MM.1S (cell line): Measurements from ENCODE around the gene SNX18.

Experiments used
- EZH2phosphoT487 ChIP-seq: fragments of 300-600 bp; sonication (generic); IDR thresholded peaks from 2 replicates; pipeline ENCODE4 v1.6.1; 2018; ENCODE audit warnings: antibody characterized with exemption, low read length
- TF ChIP-seq, protein P1 (sequence below): fragments of 300-600 bp; sonication (generic); IDR thresholded peaks from 2 replicates; pipeline ENCODE4 v1.5.1; 2016; ENCODE audit warnings: antibody characterized with exemption, low read length, mixed read lengths

DNA sequence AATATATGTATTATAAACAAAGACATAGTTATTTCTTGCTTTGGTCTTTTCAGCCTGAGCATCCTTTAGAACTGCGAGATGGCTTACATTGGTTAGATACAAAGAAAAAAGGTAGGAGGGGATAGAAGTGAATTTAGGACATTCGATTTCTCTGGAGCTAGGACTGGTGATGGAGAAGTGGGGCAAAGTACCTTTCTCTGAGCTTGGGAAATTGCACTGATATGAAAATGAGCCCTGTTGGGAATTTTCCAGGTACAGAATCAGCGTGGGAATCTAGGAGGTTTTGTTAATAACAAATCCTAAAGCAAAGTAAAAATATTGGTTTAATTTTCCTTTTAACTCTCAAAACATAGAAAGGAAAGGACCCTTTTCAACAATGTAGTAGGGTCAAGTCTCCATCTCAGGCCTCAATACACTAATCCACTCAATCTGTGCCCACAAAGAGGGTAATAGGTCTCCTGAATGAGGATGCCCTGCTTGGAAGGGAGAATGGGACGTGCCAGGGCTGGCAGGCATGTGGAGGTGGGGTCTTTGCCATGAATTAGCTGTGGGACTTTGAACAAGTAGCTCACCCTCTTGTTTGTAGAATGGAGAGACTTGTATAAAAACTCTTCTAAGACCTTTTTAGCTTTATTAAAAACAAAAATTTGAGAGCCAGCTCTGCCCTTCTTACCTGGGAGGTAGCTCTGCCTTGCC lies 17.7 kb downstream of the SNX18 start:
- TF ChIP-seq, protein P1, sequence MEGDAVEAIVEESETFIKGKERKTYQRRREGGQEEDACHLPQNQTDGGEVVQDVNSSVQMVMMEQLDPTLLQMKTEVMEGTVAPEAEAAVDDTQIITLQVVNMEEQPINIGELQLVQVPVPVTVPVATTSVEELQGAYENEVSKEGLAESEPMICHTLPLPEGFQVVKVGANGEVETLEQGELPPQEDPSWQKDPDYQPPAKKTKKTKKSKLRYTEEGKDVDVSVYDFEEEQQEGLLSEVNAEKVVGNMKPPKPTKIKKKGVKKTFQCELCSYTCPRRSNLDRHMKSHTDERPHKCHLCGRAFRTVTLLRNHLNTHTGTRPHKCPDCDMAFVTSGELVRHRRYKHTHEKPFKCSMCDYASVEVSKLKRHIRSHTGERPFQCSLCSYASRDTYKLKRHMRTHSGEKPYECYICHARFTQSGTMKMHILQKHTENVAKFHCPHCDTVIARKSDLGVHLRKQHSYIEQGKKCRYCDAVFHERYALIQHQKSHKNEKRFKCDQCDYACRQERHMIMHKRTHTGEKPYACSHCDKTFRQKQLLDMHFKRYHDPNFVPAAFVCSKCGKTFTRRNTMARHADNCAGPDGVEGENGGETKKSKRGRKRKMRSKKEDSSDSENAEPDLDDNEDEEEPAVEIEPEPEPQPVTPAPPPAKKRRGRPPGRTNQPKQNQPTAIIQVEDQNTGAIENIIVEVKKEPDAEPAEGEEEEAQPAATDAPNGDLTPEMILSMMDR = no peak
- TF ChIP-seq EZH2phosphoT487 = no peak
